Hindlimb muscle (tissue), 1 donor: Measurements from ENCODE around the gene CD48. TPM values are rescaled to one million over a fixed set of nuclear protein-coding genes. Genes with fewer than 3 reads are reported as not detected.
"Not testable (repeated sequence)": the region's sequence is repeated elsewhere in the genome, so short reads cannot be mapped to it uniquely, and the experiment has no call there.

Experiments used
- DNase-seq: peaks from one replicate; pipeline ENCODE4 v3.0.0-alpha.2; 2013
- polyA plus RNA-seq: library from polyadenylated mRNA; unstranded; fragments of 120-200 nt; gene quantifications from one replicate; pipeline ENCODE4 v1.2.1, GENCODE V29; 2013; ENCODE audit not compliant: insufficient read length

CD48 gene
- polyA plus RNA-seq, 1 donor, result 2.1 TPM

GRCh38 chr1:160741612-160742348, 30.2 kb upstream of the CD48 start:
- no peak for DNase-seq

GRCh38 chr1:160741092-160741501, 29.5 kb upstream of the CD48 start:
- DNase-seq, result no peak

DNA sequence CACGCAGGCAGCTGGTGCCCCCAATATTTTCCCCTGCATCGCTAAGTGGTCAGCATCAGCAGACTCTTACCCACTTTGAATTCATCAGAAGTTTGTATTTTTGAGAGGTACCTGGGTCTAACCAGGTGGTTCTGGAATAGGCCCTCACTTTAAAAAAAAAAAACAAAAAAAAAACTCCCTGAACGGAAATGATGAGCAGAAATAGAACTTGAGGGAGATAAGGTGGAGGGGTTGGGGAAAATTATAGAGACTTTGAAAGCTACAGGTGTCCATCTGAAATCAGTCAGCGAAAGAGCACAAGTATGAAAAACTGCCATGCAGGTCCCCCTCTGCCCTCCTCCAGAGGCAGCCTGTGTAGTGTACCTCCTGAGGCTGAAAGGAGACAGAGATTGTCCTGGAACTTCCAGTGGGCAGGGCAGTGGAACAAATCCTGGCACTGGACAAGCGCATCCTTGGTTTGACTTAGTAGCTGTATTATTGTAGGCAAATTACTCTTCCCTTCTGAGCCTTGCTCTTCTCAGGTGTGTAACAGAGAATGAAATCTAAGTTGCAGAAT, 28.6 kb upstream of the CD48 start:
- DNase-seq, result no peak

GRCh38 chr1:160739098-160739511, 27.5 kb upstream of the CD48 start, which contains the start of gene SLAMF7:
Gene SLAMF7 (plus strand): TSS chr1:160739247. CDS start chr1:160739302, 55 bp downstream.
- DNase-seq, result no peak

DNA sequence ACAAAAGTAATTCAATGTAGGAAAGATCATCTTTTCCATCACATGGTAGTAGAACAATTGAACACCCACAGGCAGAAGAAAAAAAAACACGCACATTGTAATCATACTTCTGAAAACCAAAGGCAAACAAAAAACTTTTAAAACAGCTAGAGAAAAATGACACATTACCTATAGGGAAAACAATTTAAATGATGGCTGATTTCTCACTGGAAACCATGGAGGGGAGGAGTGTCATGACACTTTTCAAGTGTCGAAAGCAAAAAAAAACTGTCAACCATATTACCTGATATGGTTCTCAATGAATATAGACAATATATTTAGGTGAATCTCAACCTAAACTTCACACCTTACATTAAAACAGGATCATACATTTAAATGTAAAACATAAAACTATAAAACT, 26.6 kb upstream of the CD48 start:
- DNase-seq, result no peak

DNA sequence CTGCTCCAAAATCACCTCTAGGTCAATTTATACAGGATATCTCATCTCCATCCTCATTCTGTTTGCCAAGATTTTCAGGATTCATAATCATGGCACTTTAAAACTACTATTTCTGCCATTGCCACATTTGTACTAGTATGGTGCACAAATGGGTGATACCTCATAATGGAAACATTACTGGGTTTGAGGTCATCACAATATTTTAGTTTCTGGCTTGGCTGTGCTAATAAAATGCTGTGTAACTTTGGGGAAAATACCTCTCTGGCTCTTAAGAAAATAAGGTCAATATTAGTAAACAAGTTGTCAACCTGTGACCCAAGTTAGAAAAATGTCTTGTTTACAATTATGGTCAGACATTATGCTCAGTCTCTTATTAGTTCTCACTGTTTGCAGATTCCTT, 22.7 kb upstream of the CD48 start:
- DNase-seq, result no peak

DNA sequence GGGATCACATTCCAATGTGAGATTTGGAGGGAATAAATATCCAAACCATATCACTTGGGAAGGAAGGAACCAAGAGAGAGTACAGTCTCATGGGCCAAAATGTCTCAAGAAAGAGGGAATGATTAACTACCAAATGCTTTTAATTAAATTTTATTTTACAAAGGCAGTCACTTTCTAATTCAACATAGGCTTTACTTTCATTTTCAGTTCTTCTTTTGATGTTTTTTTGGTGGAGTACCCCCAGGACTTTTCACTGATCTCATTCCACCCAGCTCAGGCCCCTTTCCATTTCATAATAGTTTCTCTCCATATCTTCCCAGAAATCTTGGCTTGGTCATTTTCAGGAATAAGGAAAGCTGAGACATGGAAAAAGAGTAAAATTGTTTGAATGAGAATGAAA, 22.3 kb upstream of the CD48 start:
- no peak for DNase-seq

DNA sequence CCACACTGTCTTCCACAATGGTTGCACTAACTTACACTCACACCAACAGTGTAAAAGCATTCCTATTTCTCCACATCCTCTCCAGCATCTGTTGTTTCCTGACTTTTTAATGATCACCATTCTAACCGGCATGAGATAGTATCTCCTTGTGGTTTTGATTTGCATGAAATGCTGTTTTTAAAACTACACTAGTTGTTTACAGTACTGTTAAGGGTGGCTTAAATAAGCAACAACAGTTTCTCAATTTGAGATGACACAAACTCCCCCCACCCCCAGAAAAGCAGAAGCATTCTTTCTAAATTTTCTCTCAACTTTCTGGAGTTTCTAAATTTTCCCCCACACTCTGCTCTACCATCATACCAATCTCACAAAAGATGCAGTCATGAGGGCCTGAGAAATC, 20.4 kb upstream of the CD48 start:
- DNase-seq, result no peak

DNA sequence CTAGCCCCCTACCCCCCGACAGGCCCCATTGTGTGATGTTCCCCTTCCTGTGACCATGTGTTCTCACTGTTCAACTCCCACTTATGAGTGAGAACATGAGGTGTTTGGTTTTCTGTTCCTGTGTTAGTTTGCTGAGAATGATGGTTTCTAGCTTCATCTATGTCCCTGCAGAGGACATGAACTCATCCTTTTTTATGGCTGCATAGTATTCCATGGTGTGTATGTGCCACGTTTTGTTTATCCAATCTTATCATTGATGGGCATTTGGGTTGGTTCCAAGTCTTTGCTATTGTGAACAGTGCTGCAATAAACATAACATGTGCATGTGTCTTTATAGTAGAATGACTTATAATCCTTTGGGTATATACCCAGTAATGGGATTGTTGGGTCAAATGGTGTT, 19.9 kb upstream of the CD48 start:
- not testable (repeated sequence) for DNase-seq

GRCh38 chr1:160727316-160727640, 15.7 kb upstream of the CD48 start:
- DNase-seq, result no peak

DNA sequence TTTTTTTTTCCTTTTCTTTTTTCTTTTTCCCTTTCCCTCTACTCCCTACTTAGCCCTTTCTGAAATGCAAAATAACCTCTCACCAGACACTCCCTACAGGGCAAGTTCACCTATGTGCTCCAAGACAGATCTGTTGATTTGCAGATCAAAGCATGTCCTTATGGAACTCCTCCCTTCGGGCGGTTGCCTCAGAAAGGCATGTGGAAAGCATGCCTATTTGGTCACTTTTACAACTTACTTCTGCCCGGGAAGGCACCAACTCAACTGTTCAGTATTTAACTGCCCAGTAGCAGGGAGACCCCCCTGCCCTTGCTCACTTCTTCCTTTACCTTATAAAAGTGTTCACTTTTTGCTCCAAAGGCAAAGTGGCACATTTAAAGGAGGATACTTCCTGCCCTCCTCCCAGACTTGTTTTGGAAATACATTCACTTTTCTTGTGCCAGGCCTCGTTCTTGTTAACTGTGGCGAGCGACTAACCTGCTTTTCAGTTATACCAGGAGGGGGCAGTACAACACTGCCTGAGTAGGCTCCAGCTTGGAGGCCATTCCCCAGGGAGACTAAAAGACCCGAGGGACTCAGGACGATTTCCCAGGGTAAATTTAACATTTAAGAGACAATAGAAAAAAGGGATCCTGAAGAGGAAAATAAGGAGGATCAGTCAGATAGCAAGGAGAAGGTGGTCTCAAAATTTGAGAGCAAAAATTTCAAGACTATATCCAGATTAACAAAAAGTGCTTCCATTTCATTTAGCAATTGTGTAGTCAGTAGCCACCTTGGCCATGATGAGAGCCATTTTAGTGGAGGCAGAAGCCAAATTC, 15.1 kb upstream of the CD48 start:
- no peak for DNase-seq

- DNase-seq, result no peak
Observed at GRCh38 chr1:160726114-160726497, 14.5 kb upstream of the CD48 start.

- no peak for DNase-seq
Observed at GRCh38 chr1:160724465-160725242, 13.0 kb upstream of the CD48 start.

DNA sequence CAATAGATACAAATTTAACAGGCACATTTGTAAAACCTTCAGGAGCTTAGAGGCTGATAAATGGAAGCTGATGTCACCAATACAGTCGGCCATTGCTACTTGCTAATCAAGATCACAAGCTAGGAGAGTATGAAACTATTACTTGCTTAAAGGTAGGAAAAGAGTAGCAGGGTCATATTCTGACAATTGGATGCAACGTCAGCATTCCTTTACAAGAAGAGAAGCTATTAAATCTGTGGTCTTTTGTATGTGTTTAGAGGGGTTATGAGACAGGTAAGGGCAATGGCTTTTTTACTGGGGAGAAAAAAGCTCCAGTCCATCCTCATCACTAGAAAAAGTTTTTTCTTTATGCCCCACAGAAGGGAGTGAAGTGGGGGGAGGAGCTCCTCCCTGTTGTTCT, 11.7 kb upstream of the CD48 start:
- DNase-seq, result no peak

- DNase-seq, result no peak
Observed at GRCh38 chr1:160722726-160723125, 11.1 kb upstream of the CD48 start.

DNA sequence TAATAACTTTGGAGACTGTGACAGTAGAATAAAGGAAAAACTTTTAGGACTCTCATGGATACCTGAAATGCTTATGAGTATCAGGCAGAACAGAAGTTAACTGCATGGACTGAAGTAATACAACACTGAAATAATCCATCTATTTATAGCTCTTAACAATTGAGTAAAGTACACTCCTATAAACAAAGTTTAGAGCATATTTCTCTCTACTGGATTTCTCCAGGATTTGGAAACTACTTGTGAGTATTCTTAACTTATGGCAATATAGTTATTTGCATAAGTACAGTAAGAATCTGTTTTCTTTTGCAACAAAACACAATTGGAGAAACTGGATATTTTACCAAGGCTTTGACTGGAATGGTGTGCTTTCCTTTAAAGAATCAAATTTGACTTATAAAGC, 9.9 kb upstream of the CD48 start:
- no peak for DNase-seq

- DNase-seq, result no peak
Observed at GRCh38 chr1:160720356-160721085, 8.9 kb upstream of the CD48 start.

- no peak for DNase-seq
Observed at GRCh38 chr1:160718210-160718609, 6.6 kb upstream of the CD48 start.

DNA sequence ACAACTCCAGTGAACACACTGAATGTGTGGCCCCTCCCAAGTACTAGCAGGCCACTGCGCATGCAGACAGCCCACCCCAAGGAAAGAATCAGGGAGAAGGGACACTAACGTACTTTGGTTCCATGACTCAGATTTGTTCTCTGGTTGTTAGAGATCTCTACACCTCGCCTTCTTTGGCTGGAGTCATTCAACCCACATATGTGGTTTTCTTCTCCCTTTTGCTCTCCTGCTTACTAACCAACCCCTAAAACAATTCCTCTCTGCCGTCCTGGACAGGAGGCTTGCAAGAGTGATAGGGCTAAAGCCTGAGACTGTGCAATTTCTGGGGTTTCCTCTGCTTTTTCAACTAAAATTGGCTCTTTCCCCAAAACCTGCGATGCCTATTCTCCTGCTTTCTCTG, 5.7 kb upstream of the CD48 start:
- no peak for DNase-seq

GRCh38 chr1:160716013-160716412, 4.4 kb upstream of the CD48 start:
- no peak for DNase-seq

DNA sequence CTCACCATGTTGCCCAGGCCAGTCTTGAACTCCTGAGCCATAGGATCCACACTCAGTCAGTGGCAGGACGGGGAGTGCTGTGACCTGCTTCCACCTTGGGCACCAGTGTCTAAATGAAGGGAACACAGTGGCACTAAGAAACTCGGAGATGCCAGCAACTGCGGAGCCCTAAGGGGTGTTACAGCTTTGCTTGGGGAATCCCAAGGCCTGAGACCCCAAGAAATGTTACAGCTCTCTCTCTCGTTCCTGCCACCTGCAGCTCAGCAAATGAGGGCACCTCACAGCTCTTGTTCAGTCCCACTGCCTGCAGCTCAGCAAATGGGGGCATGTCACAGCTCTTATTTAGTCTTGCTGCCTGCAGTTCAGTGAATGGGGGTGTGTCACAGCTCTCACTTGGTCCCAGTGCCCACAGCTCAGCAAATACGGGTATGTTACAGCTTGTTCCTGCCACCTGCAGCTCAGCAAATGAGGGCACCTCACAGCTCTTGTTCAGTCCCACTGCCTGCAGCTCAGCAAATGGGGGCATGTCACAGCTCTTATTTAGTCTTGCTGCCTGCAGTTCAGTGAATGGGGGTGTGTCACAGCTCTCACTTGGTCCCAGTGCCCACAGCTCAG, 2.5 kb upstream of the CD48 start:
- not testable (repeated sequence) for DNase-seq

- DNase-seq, result no peak
Observed at GRCh38 chr1:160713161-160713560, 1.5 kb upstream of the CD48 start.
